CD4-positive, alpha-beta T cell treated with Interleukin-10 for 1 hour (primary cell): Measurements from ENCODE around the gene AP3S2.

Source experiments
- DNase-seq: peaks from one replicate; pipeline ENCODE4 v3.0.0-alpha.2; 2020

The AP3S2 gene

GRCh38 chr15:89830639-89831038 lies 63.2 kb downstream of the AP3S2 start:
- DNase-seq, result no peak

GRCh38 chr15:89829616-89830440 lies 64.0 kb downstream of the AP3S2 start:
- DNase-seq, result no peak

- no peak for DNase-seq
Observed at GRCh38 chr15:89829161-89829560, 64.6 kb downstream of the AP3S2 start.

- no peak for DNase-seq
Observed at GRCh38 chr15:89828281-89829145, 65.3 kb downstream of the AP3S2 start.

GRCh38 chr15:89827829-89828228 lies 66.0 kb downstream of the AP3S2 start:
- no peak for DNase-seq

GRCh38 chr15:89826671-89827655 lies 66.8 kb downstream of the AP3S2 start:
- DNase-seq, result no peak

- DNase-seq, result no peak
Observed at GRCh38 chr15:89825271-89825940, 68.4 kb downstream of the AP3S2 start.

- no peak for DNase-seq
Observed at GRCh38 chr15:89824607-89824867, 69.3 kb downstream of the AP3S2 start.

GRCh38 chr15:89823836-89824606 lies 69.8 kb downstream of the AP3S2 start:
- no peak for DNase-seq

- no peak for DNase-seq
Observed at GRCh38 chr15:89822951-89823711, 70.7 kb downstream of the AP3S2 start.

- no peak for DNase-seq
Observed at GRCh38 chr15:89822611-89822950, 71.2 kb downstream of the AP3S2 start.

- no peak for DNase-seq
Observed at GRCh38 chr15:89822026-89822425, 71.8 kb downstream of the AP3S2 start.

GRCh38 chr15:89820666-89821611 lies 72.9 kb downstream of the AP3S2 start:
- DNase-seq, result no peak

- no peak for DNase-seq
Observed at GRCh38 chr15:89818287-89818686, 75.5 kb downstream of the AP3S2 start.

- DNase-seq, result no peak
Observed at GRCh38 chr15:89817701-89818280, 76.0 kb downstream of the AP3S2 start.

GRCh38 chr15:89815769-89816168 lies 78.0 kb downstream of the AP3S2 start:
- DNase-seq, result no peak

- no peak for DNase-seq
Observed at GRCh38 chr15:89814112-89814742, 79.6 kb downstream of the AP3S2 start.

GRCh38 chr15:89813381-89814111 lies 80.2 kb downstream of the AP3S2 start:
- no peak for DNase-seq
